GM12878 (cell line): ENCODE data around the gene C19orf18. TPM values are rescaled to one million over a fixed set of nuclear protein-coding genes. Genes with fewer than 3 reads are reported as not detected.

Experiments used
- SREBF1 ChIP-seq: IDR thresholded peaks from 2 replicates; pipeline ENCODE4 v1.6.1; 2012; ENCODE audit warnings: mild to moderate bottlenecking, low read length
- YY1 ChIP-seq: IDR thresholded peaks from 2 replicates; pipeline ENCODE4 v1.6.1; 2011; ENCODE audit warnings: low read depth, mild to moderate bottlenecking, low read length
- ZBED1 ChIP-seq: IDR thresholded peaks from 2 replicates; pipeline ENCODE4 v1.6.1; 2016; ENCODE audit warnings: borderline replicate concordance
- polyA plus RNA-seq, 11 experiments: library from polyadenylated mRNA; depleted of rRNA in 4 of 11; unstranded in 6 of 11; stranded (reverse) in 5 of 11; fragments of >200 nt; fragmentation: Nextera tagmentation in 4 of 11; fragmentation: Illumina TruSeq in 1 of 11; extraction: Ambion mirVana in 4 of 11; extraction: Trizol in 1 of 11; gene quantifications; 1 replicate in 1 of 11; 2 replicates in 10 of 11; pipeline versions ENCODE4 v1.2.1 to v1.2.3, GENCODE V29; 2011 to 2016; ENCODE audit warnings: inconsistent platforms in 2 of 11, missing spikeins in 2 of 11, low read depth in 1 of 11
- total RNA-seq, 4 experiments: library from RNA; depleted of rRNA in 3 of 4; stranded (reverse); fragments of >200 nt in 3 of 4; fragmentation: Illumina TruSeq in 1 of 4; extraction: Trizol in 1 of 4; gene quantifications; 2 replicates each; pipeline versions ENCODE4 v1.2.1 to v1.2.3, GENCODE V29; 2013 to 2021

The C19orf18 gene
- total and polyA plus RNA-seq, 10 of the 15 experiments (the other 5 are each of a cell fraction or from before 2014, with no cell fraction given) = 0.12 to 0.29 (median 0.21) TPM; not detected in 7

- TF ChIP-seq YY1 = no peak
- no peak for TF ChIP-seq SREBF1
- no peak for TF ChIP-seq ZBED1
Observed at GRCh38 chr19:57914531-57914930, 59.8 kb downstream of the C19orf18 start (continued).

Other genes with a start within 250 kb of the C19orf18 start
Only the 7 nearest of the 16 such genes appear.
- gene ZNF814, start 85.5 kb downstream of the C19orf18 start, total RNA-seq (2014; rRNA removed) = 20.7 and 25.4 TPM in 2 replicates
- gene ZNF814, start 85.5 kb downstream of the C19orf18 start, total RNA-seq (2014; rRNA removed; fragmentation: Illumina TruSeq; extraction: Trizol) = 22.1 and 23.3 TPM in 2 replicates
- gene ZNF814, start 85.5 kb downstream of the C19orf18 start, total RNA-seq (2021) = 16.5 and 20.6 TPM in 2 replicates
- gene ZNF814, start 85.5 kb downstream of the C19orf18 start, polyA plus RNA-seq (2011; rRNA removed) = 29.2 and 31.0 TPM in 2 replicates
- 10.9 and 14.4 TPM in 2 replicates for gene ZNF814, start 85.5 kb downstream of the C19orf18 start, polyA plus RNA-seq (2014; fragmentation: Illumina TruSeq; extraction: Trizol)
- 10 to 100 TPM; 22.4 to 23.5 TPM for gene ZNF814, start 85.5 kb downstream of the C19orf18 start, polyA plus RNA-seq (2014; fragmentation: Nextera tagmentation; extraction: Ambion mirVana)
- gene ZNF814, start 85.5 kb downstream of the C19orf18 start, polyA plus RNA-seq (2014; rRNA removed) = 12.4 and 16.2 TPM in 2 replicates
- gene ZNF814, start 85.5 kb downstream of the C19orf18 start, polyA plus RNA-seq (2016; fragmentation: Nextera tagmentation; extraction: Ambion mirVana) = 10 to 100 TPM; 21.4 to 21.8 TPM
- gene ZNF417, start 57.9 kb downstream of the C19orf18 start, total RNA-seq (2014; rRNA removed) = 11.2 and 12.7 TPM in 2 replicates
- gene ZNF417, start 57.9 kb downstream of the C19orf18 start, total RNA-seq (2014; rRNA removed; fragmentation: Illumina TruSeq; extraction: Trizol) = 12.0 and 12.3 TPM in 2 replicates
- gene ZNF417, start 57.9 kb downstream of the C19orf18 start, total RNA-seq (2021) = 11.5 and 11.9 TPM in 2 replicates
- 13.6 and 17.0 TPM in 2 replicates for gene ZNF417, start 57.9 kb downstream of the C19orf18 start, polyA plus RNA-seq (2011; rRNA removed)
- gene ZNF417, start 57.9 kb downstream of the C19orf18 start, polyA plus RNA-seq (2014; fragmentation: Illumina TruSeq; extraction: Trizol) = 6.2 and 7.3 TPM in 2 replicates
- 1 to 10 TPM; 1.3 to 1.6 TPM for gene ZNF417, start 57.9 kb downstream of the C19orf18 start, polyA plus RNA-seq (2014; fragmentation: Nextera tagmentation; extraction: Ambion mirVana)
- gene ZNF417, start 57.9 kb downstream of the C19orf18 start, polyA plus RNA-seq (2014; rRNA removed) = 5.5 and 7.3 TPM in 2 replicates
- 1 to 10 TPM; 4.8 to 5.6 TPM for gene ZNF417, start 57.9 kb downstream of the C19orf18 start, polyA plus RNA-seq (2016; fragmentation: Nextera tagmentation; extraction: Ambion mirVana)
- 0.45 and 0.54 TPM in 2 replicates for gene ZNF418, start 39.1 kb downstream of the C19orf18 start, total RNA-seq (2014; rRNA removed)
- gene ZNF418, start 39.1 kb downstream of the C19orf18 start, total RNA-seq (2014; rRNA removed; fragmentation: Illumina TruSeq; extraction: Trizol) = 1.2 and 1.3 TPM in 2 replicates
- 0.69 TPM in 2 replicates for gene ZNF418, start 39.1 kb downstream of the C19orf18 start, total RNA-seq (2021)
- gene ZNF418, start 39.1 kb downstream of the C19orf18 start, polyA plus RNA-seq (2011; rRNA removed) = 1.2 and 2.5 TPM in 2 replicates
- 0.59 and 2.0 TPM in 2 replicates for gene ZNF418, start 39.1 kb downstream of the C19orf18 start, polyA plus RNA-seq (2014; fragmentation: Illumina TruSeq; extraction: Trizol)
- under 1 TPM in 1 of 2 experiments, not detected in 1; 0.20 TPM for gene ZNF418, start 39.1 kb downstream of the C19orf18 start, polyA plus RNA-seq (2014; fragmentation: Nextera tagmentation; extraction: Ambion mirVana)
- 0.53 and 1.3 TPM in 2 replicates for gene ZNF418, start 39.1 kb downstream of the C19orf18 start, polyA plus RNA-seq (2014; rRNA removed)
- gene ZNF418, start 39.1 kb downstream of the C19orf18 start, polyA plus RNA-seq (2016; fragmentation: Nextera tagmentation; extraction: Ambion mirVana) = 1 to 10 TPM in 1 of 2 experiments, under 1 TPM in 1; 0.44 to 1.1 TPM
- 3.3 and 3.8 TPM in 2 replicates for gene ZNF256, start 26.8 kb downstream of the C19orf18 start, total RNA-seq (2014; rRNA removed)
- gene ZNF256, start 26.8 kb downstream of the C19orf18 start, total RNA-seq (2014; rRNA removed; fragmentation: Illumina TruSeq; extraction: Trizol) = 7.5 and 7.6 TPM in 2 replicates
- gene ZNF256, start 26.8 kb downstream of the C19orf18 start, total RNA-seq (2021) = 4.6 and 4.8 TPM in 2 replicates
- 7.1 and 10.7 TPM in 2 replicates for gene ZNF256, start 26.8 kb downstream of the C19orf18 start, polyA plus RNA-seq (2011; rRNA removed)
- 5.0 and 5.1 TPM in 2 replicates for gene ZNF256, start 26.8 kb downstream of the C19orf18 start, polyA plus RNA-seq (2014; fragmentation: Illumina TruSeq; extraction: Trizol)
- 1 to 10 TPM; 1.0 to 2.9 TPM for gene ZNF256, start 26.8 kb downstream of the C19orf18 start, polyA plus RNA-seq (2014; fragmentation: Nextera tagmentation; extraction: Ambion mirVana)
- 4.1 and 4.8 TPM in 2 replicates for gene ZNF256, start 26.8 kb downstream of the C19orf18 start, polyA plus RNA-seq (2014; rRNA removed)
- 1 to 10 TPM; 3.3 to 3.8 TPM for gene ZNF256, start 26.8 kb downstream of the C19orf18 start, polyA plus RNA-seq (2016; fragmentation: Nextera tagmentation; extraction: Ambion mirVana)
- gene ZNF606, start 28.3 kb upstream of the C19orf18 start, total RNA-seq (2014; rRNA removed) = 8.8 and 9.3 TPM in 2 replicates
- 6.4 and 6.5 TPM in 2 replicates for gene ZNF606, start 28.3 kb upstream of the C19orf18 start, total RNA-seq (2014; rRNA removed; fragmentation: Illumina TruSeq; extraction: Trizol)
- 10.5 and 10.6 TPM in 2 replicates for gene ZNF606, start 28.3 kb upstream of the C19orf18 start, total RNA-seq (2021)
- gene ZNF606, start 28.3 kb upstream of the C19orf18 start, polyA plus RNA-seq (2011; rRNA removed) = 6.6 and 9.4 TPM in 2 replicates
- 5.2 and 5.7 TPM in 2 replicates for gene ZNF606, start 28.3 kb upstream of the C19orf18 start, polyA plus RNA-seq (2014; fragmentation: Illumina TruSeq; extraction: Trizol)
- 1 to 10 TPM; 2.2 TPM for gene ZNF606, start 28.3 kb upstream of the C19orf18 start, polyA plus RNA-seq (2014; fragmentation: Nextera tagmentation; extraction: Ambion mirVana)
- 7.7 and 8.7 TPM in 2 replicates for gene ZNF606, start 28.3 kb upstream of the C19orf18 start, polyA plus RNA-seq (2014; rRNA removed)
- gene ZNF606, start 28.3 kb upstream of the C19orf18 start, polyA plus RNA-seq (2016; fragmentation: Nextera tagmentation; extraction: Ambion mirVana) = 1 to 10 TPM; 9.1 to 9.3 TPM
- gene ZSCAN1, start 59.5 kb upstream of the C19orf18 start, total RNA-seq (2014; rRNA removed) = not detected in 2 replicates
- not detected in 2 replicates for gene ZSCAN1, start 59.5 kb upstream of the C19orf18 start, total RNA-seq (2014; rRNA removed; fragmentation: Illumina TruSeq; extraction: Trizol)
- not detected in 2 replicates for gene ZSCAN1, start 59.5 kb upstream of the C19orf18 start, total RNA-seq (2021)
- gene ZSCAN1, start 59.5 kb upstream of the C19orf18 start, polyA plus RNA-seq (2011; rRNA removed) = not detected in 2 replicates
- not detected in 2 replicates for gene ZSCAN1, start 59.5 kb upstream of the C19orf18 start, polyA plus RNA-seq (2014; fragmentation: Illumina TruSeq; extraction: Trizol)
- gene ZSCAN1, start 59.5 kb upstream of the C19orf18 start, polyA plus RNA-seq (2014; fragmentation: Nextera tagmentation; extraction: Ambion mirVana) = not detected
- not detected in 2 replicates for gene ZSCAN1, start 59.5 kb upstream of the C19orf18 start, polyA plus RNA-seq (2014; rRNA removed)
- not detected for gene ZSCAN1, start 59.5 kb upstream of the C19orf18 start, polyA plus RNA-seq (2016; fragmentation: Nextera tagmentation; extraction: Ambion mirVana)
- gene ZNF135, start 84.7 kb upstream of the C19orf18 start, total RNA-seq (2014; rRNA removed) = not detected in 2 replicates
- gene ZNF135, start 84.7 kb upstream of the C19orf18 start, total RNA-seq (2014; rRNA removed; fragmentation: Illumina TruSeq; extraction: Trizol) = not detected in 2 replicates
- gene ZNF135, start 84.7 kb upstream of the C19orf18 start, total RNA-seq (2021) = 0.05 TPM in 1 of 2 replicates, not detected in the other
- gene ZNF135, start 84.7 kb upstream of the C19orf18 start, polyA plus RNA-seq (2011; rRNA removed) = 0.04 TPM in 2 replicates
- not detected in 2 replicates for gene ZNF135, start 84.7 kb upstream of the C19orf18 start, polyA plus RNA-seq (2014; fragmentation: Illumina TruSeq; extraction: Trizol)
- gene ZNF135, start 84.7 kb upstream of the C19orf18 start, polyA plus RNA-seq (2014; fragmentation: Nextera tagmentation; extraction: Ambion mirVana) = not detected
- not detected in 2 replicates for gene ZNF135, start 84.7 kb upstream of the C19orf18 start, polyA plus RNA-seq (2014; rRNA removed)
- gene ZNF135, start 84.7 kb upstream of the C19orf18 start, polyA plus RNA-seq (2016; fragmentation: Nextera tagmentation; extraction: Ambion mirVana) = not detected